GM12875 (cell line): ENCODE results near the gene USP2.

ENCODE experiments used
- H3K4me3 ChIP-seq: one replicate; pipeline ENCODE4 v1.5.1; 2011; ENCODE audit warnings: low read depth, low read length, control low read depth
- TF ChIP-seq, protein P1 (sequence below): IDR thresholded peaks from 2 replicates; pipeline ENCODE4 v1.5.1; 2011; ENCODE audit warnings: low read depth, mild to moderate bottlenecking, control low read depth, inconsistent platforms, low read length, moderate library complexity, borderline replicate concordance; ENCODE audit not compliant: insufficient read depth

The USP2 gene

DNA sequence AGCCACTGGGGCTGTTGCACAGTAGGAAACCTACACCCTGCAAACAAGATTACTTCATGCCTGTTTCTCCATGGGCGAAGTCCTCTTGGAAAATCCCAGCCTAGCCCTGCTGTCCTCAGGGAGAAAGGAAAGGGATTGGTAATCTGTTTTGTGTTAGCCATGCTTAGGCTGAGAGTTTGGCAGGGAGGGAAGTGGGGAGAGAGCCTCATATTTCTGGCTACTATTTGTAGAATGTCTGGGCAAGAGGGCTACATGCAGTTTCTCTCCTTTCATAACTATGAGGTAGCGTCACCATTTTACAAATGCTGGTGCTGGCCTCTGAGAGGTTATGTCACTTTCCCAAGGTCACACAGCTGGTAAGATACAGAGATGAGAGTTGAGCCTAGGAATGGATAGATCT, 34.2 kb downstream of the USP2 start:
- no peak overlapping the region for H3K4me3 ChIP-seq
- TF ChIP-seq, protein P1, sequence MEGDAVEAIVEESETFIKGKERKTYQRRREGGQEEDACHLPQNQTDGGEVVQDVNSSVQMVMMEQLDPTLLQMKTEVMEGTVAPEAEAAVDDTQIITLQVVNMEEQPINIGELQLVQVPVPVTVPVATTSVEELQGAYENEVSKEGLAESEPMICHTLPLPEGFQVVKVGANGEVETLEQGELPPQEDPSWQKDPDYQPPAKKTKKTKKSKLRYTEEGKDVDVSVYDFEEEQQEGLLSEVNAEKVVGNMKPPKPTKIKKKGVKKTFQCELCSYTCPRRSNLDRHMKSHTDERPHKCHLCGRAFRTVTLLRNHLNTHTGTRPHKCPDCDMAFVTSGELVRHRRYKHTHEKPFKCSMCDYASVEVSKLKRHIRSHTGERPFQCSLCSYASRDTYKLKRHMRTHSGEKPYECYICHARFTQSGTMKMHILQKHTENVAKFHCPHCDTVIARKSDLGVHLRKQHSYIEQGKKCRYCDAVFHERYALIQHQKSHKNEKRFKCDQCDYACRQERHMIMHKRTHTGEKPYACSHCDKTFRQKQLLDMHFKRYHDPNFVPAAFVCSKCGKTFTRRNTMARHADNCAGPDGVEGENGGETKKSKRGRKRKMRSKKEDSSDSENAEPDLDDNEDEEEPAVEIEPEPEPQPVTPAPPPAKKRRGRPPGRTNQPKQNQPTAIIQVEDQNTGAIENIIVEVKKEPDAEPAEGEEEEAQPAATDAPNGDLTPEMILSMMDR = no peak

DNA sequence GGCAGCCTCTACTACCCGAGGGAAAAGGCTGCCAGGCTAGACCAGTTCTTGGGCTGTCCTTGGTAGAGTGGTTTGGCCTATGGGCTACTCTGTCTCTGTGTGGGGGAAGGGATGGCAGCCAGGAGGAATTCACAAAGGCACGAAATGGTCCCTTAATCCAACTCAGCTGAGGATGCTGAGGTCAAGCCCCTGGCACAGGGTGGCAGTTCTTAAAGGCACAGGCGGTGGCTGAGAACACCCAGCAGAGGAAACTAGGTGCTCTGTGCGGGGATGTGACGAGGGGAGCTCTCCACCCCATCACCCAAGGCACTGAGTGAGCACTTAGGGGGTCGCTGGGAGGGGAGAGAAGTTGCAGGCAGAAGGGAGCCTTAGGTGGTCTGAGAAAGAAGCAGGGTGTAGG, 34.9 kb downstream of the USP2 start, which contains the start of gene MFRP:
MFRP (minus strand) TSS at position 101 of the 400 bp plus-strand sequence. CDS start 192 bp downstream, outside the sequence.
- TF ChIP-seq, protein P1 = no peak
- no peak within 1 kb of the TSS for H3K4me3 ChIP-seq

DNA sequence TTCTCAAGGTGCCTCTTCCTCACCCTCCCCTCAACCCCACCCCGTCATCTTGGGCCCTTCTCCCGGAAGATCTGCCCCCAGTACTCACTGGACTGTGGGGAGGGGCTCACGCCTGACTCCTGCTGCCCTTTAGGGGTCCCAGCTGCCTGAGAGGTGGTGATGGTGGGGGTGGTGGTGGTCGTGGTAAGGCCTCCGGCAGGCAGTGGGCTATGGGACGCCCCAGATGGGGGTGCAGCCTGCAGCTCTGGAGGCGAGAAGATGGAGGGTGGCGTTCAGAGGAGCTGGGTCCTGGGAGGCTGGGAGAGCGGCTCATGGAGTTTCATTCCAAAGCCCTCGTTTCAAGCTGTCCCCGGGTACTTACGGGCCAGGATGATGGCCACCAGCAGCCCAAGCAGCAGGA, 35.8 kb downstream of the USP2 start:
- TF ChIP-seq, protein P1 = no peak
- no peak overlapping the region for H3K4me3 ChIP-seq

DNA sequence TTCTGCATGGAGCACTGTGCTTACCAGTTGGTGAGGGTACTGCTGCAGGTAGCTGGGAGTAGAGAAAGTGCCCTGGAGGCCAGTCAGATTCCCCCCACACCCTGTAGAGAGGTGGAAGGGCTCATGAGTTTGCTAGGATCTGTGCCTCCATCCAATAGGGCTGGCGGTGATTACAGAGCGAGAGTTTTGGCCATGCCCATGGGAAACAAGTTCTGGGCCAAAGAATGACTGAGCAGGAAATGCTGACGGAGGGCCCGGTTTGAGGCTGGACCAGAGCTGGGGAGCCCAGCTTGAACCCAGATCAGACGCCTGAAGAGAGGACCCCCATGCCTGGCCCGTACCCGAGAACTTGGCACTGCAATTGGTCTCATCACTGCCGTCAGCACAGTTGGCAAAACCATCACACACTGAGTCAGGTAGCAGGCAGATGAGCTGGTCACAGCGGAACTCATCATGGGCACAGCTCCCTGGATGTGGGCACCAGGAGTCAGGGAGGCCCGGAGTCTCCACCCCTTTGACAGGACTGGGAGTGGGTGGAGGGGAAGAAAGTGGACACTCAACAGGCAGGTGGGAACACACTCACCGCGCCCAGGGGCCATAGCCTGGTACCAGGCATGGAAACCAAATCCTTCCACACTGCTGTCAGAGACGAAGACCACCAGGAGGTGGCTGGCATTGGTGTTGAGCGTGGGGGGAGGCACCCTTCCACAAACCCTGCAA, 37.0 kb downstream of the USP2 start:
- no peak overlapping the region for H3K4me3 ChIP-seq
- TF ChIP-seq, protein P1 = no peak

DNA sequence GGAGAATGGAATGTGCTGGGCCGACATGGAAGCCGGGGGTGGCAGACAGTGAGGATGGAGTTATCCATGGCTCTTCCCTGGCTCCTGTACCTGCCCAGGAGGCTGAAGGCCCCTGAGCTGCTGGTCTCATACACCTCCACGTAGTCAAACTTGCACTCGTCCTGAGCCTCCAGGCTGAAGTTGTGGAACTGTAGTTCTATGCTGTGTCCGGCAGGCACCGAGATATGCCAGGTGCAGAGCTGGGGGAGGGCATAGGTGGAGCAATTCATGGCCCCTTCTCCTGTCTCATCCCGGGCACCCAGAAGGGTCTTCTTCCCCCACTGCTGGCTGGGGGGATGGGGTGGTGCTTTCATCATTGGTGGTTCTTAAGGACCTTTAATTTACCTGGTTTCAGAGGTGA, 37.8 kb downstream of the USP2 start:
- H3K4me3 ChIP-seq = no peak overlapping the region
- TF ChIP-seq, protein P1 = no peak

DNA sequence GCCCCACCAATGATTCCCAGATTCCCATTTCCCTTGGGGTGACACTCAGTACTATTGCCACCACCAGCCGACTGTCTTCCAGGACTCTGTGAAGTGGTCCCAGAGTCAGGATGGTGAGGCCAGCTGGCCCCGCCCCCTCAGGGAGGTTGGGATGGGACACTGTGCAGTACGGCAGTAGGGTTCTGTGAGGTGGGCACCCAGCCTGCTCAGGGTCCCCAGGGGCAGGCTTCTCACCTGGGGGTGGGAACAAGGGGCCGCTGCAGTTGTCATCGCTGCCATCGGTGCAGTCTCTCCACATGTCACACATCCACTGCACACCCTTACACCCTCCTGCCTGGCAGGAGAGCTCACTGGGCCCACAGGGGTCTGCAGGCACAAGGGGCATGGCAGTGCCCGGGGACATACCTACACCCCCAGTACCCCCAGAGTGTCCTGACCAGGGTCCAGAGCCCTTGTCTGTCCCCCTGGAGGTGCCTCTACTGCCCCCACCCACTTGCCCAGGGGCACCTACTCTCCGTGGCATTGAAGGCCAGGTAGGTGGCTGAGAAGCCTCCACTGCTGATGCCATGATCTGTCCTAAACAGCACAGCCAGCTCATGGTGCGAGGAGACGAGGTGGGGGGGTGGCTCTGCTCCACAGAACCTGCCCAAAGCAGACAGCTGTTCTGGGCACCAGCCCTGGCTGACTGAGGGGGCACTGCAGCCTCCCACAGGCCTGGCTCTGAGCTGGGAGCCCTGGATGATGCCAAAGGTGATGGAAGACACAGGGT, 38.9 kb downstream of the USP2 start:
- TF ChIP-seq, protein P1 = no peak
- H3K4me3 ChIP-seq = no peak overlapping the region

DNA sequence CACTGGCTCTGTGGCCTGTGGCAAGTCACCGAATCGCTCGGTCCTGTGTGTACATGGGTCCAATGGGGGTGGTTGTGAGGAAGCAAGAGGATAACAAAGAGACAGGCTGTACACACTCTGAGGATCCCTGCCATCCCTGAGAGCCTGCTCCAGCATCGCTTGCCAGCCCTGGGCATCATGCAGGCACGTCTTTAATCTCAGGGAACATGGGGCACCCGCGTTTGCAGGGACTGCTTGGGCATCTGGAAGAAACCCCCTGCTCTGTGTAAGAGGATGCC, 39.5 kb downstream of the USP2 start:
- TF ChIP-seq, protein P1 = no peak
- no peak overlapping the region for H3K4me3 ChIP-seq
